ENCODE results near the gene IFRD1.
"Not testable (repeated sequence)": the region's sequence is repeated elsewhere in the genome, so short reads cannot be mapped to it uniquely, and the experiment has no call there.

The IFRD1 gene

GRCh38 chr7:112437072-112437471 lies 13.2 kb upstream of the IFRD1 start:
- DNase-seq: no peak
- intact Hi-C loops (cut with DNase I): no loop called here

- intact Hi-C loops (cut with DNase I): no loop called here
- no peak for DNase-seq
These were observed 10.8 kb upstream of the IFRD1 start for GRCh38 chr7:112439476-112439875.

- DNase-seq: no peak
These were observed 8.1 kb upstream of the IFRD1 start for GRCh38 chr7:112442210-112442609.

GRCh38 chr7:112444505-112444904 lies 5.8 kb upstream of the IFRD1 start:
- intact Hi-C loops (cut with DNase I): no loop called here
- no peak for DNase-seq

More at GRCh38 chr7:112442210-112442609, 8.1 kb upstream of the IFRD1 start:
- intact Hi-C loops (cut with DNase I): no loop called here

- intact Hi-C loops (cut with DNase I): no loop called here
- DNase-seq: no peak
These were observed 3.8 kb upstream of the IFRD1 start for GRCh38 chr7:112446431-112446830.

GRCh38 chr7:112447406-112447805 lies 2.9 kb upstream of the IFRD1 start:
- no peak for DNase-seq
- intact Hi-C loops (cut with DNase I): no loop called here

GRCh38 chr7:112448381-112448780 lies 1.9 kb upstream of the IFRD1 start:
- no peak for DNase-seq
- intact Hi-C loops (cut with DNase I): no loop called here

- intact Hi-C loops (cut with DNase I): no loop called here
- no peak for DNase-seq
These were observed 1.4 kb upstream of the IFRD1 start for GRCh38 chr7:112448891-112449290.

GRCh38 chr7:112449353-112449752 lies 907 bp upstream of the IFRD1 start:
- no peak for DNase-seq
- intact Hi-C loops (cut with DNase I): no loop called here

GRCh38 chr7:112450807-112451761 lies 824 bp downstream of the IFRD1 start:
- intact Hi-C loops (cut with DNase I): no loop called here
- DNase-seq: peak; percentile 93 to 99 (median 94)

- intact Hi-C loops (cut with DNase I): no loop called here
- peak in 3 of 10 donors; percentile 16 to 55 (median 54) for DNase-seq
These were observed 2.0 kb downstream of the IFRD1 start for GRCh38 chr7:112452102-112452888.

GRCh38 chr7:112453505-112454171 lies 3.4 kb downstream of the IFRD1 start:
- intact Hi-C loops (cut with DNase I): no loop called here
- no peak for DNase-seq

GRCh38 chr7:112454191-112454590 lies 3.9 kb downstream of the IFRD1 start:
- DNase-seq; intact Hi-C loops (cut with DNase I): not testable (repeated sequence)

- no peak for DNase-seq
- intact Hi-C loops (cut with DNase I): no loop called here
These were observed 9.4 kb downstream of the IFRD1 start for GRCh38 chr7:112459645-112460044.

GRCh38 chr7:112462236-112462635 lies 12.0 kb downstream of the IFRD1 start:
- DNase-seq: no peak
- intact Hi-C loops (cut with DNase I): no loop called here

- no peak for DNase-seq
- intact Hi-C loops (cut with DNase I): no loop called here
These were observed 17.6 kb downstream of the IFRD1 start for GRCh38 chr7:112467867-112468266.

GRCh38 chr7:112470194-112470593 lies 19.9 kb downstream of the IFRD1 start:
- intact Hi-C loops (cut with DNase I): no loop called here
- DNase-seq: no peak

GRCh38 chr7:112476390-112477052 lies 26.3 kb downstream of the IFRD1 start:
- intact Hi-C loops (cut with DNase I): no loop called here

GRCh38 chr7:112481121-112481736 lies 31.0 kb downstream of the IFRD1 start:
- DNase-seq: no peak
- intact Hi-C loops (cut with DNase I): no loop called here

More at GRCh38 chr7:112476390-112477052, 26.3 kb downstream of the IFRD1 start:
- DNase-seq: no peak

Measured in posterior cingulate gyrus (tissue), 11 donors.